Stimulated activated CD4-positive, alpha-beta T cell treated with anti-CD3 and anti-CD28 coated beads, TNF-alpha, amount 100 ng/mL, for 4 hours (primary cell): ENCODE measurements around the gene IGSF21.

Source experiments
- DNase-seq, 3 experiments: peaks; one replicate each; pipeline ENCODE4 v3.0.0-alpha.2; 2020; ENCODE audit warnings: low read depth in 3 of 3

Gene IGSF21

GRCh38 chr1:18422076-18422777 is 314.6 kb downstream of the IGSF21 start:
- DNase-seq, result no peak

- DNase-seq, result no peak
Observed at GRCh38 chr1:18422954-18423353, 315.4 kb downstream of the IGSF21 start.

GRCh38 chr1:18426580-18426979 is 319.0 kb downstream of the IGSF21 start:
- DNase-seq, result no peak
